Measurements from ENCODE around the gene ARL8B. TPM values are rescaled to one million over a fixed set of nuclear protein-coding genes. Genes with fewer than 3 reads are reported as not detected.

The ARL8B gene
- total and polyA plus RNA-seq, 9 of the 15 experiments (the other 6 are each of a cell fraction or from before 2014, with no cell fraction given): 28.5 to 99.4 (median 77.2) TPM

GRCh38 chr3:5136211-5136918 is 14.3 kb downstream of the ARL8B start:
- Histone ChIP-seq H3K4me1 (replicated peaks in 1 of 2; ENCODE audit: control insufficient read depth in 2 of 2, insufficient read depth in 2 of 2, low read length in 2 of 2) (0 out of 5 replicates have a peak, but pooled peaks cover 0 to 7% of the 10 kb centered on the region in 2 experiments), H3K9me3 (replicated peaks; ENCODE audit: control insufficient read depth, insufficient read depth, low read depth, low read length) (no peaks in the 10 kb centered on the region), H3K4me3 (no peak overlapping the region), H3K79me2 (ENCODE audit: control insufficient read depth, insufficient read depth, low read length) (peaks cover 95% of the 10 kb centered on the region), H3K9ac (ENCODE audit: insufficient read depth in 1 of 2, low read depth in 2 of 2, low read length in 2 of 2) (no peak overlapping the region), H3K36me3 (ENCODE audit: control insufficient read depth, insufficient read depth, low read length) (peaks cover 5% of the 10 kb centered on the region; the same call in 2 of the 3 replicates), H3K4me2 (ENCODE audit: insufficient read depth, low read length) (no peak overlapping the region), H3K27ac (ENCODE audit: extremely low read depth, low read depth, low read length) (no peak overlapping the region), H3K27me3 (ENCODE audit: control insufficient read depth in 2 of 2, insufficient read depth in 2 of 2, low read length in 2 of 2) (no peaks in the 10 kb centered on the region), H3K9me1 (ENCODE audit: control insufficient read depth, insufficient read depth, low read length) (no peaks in the 10 kb centered on the region), H4K20me1 (replicated peaks; ENCODE audit: control insufficient read depth, insufficient read depth, low read length) (peaks cover 26% of the 10 kb centered on the region), H2AFZ (ENCODE audit: low read depth, low read length) (no peak overlapping the region)
- ChIA-PET CTCF (ENCODE audit: low intra/inter-chr PET ratio) (interaction anchor here (0.7 kb wide), 1 partner anchor 14 kb away, joined by 5 read pairs; no protein-coding TSS in a partner anchor), POLR2A (interaction anchor here (0.7 to 0.9 kb wide), 2 partner anchors 12 kb away, joined by 3 read pairs; no protein-coding TSS in a partner anchor)
- intact Hi-C loops (cut with micrococcal nuclease) (loop anchor here (2.0 to 10.0 kb wide), 2 partner anchors 58 to 288 kb away; no protein-coding TSS in a partner anchor), in situ Hi-C loops (cut with MboI) (no loop called here)
- 48% methylated on average over 6 of the region's 6 CpGs for WGBS (ENCODE audit: insufficient coverage, low coverage, missing lambda C conversion rate)
- FAIRE-seq (peak; percentile 19), DNase-seq (ENCODE audit: extremely low read depth in 1 of 4, low spot score in 3 of 4) (peak in 2 of 4 experiments; percentile 52 to 55), ATAC-seq (peak; percentile 78)
- BruUV-seq (replicated peaks): no TSS peak
- TF ChIP-seq FOXJ3 (CRISPR knock-in tag; IDR thresholded peaks at IDR 0.05): no peak
- TF ChIP-seq SMAD1 (IDR thresholded peaks at IDR 0.05; ENCODE audit: low read depth, low read length, partially characterized antibody): no peak
- TF ChIP-seq ZNF263 (CRISPR knock-in tag; IDR thresholded peaks at IDR 0.05; ENCODE audit: borderline replicate concordance): no peak
- 0 out of 2 replicates have a peak, but pooled peaks have one; percentile 10 for TF ChIP-seq JUND (IDR thresholded peaks at IDR 0.05; ENCODE audit: borderline replicate concordance, low read depth, low read length)
- no peak for TF ChIP-seq JUND (tag; IDR thresholded peaks at IDR 0.05; ENCODE audit: borderline replicate concordance, low read depth, low read length)
- TF ChIP-seq ZBTB12 (CRISPR knock-in tag; IDR thresholded peaks at IDR 0.05): no peak
- TF ChIP-seq FOXK1 (CRISPR knock-in tag; IDR thresholded peaks at IDR 0.05; ENCODE audit: borderline replicate concordance): no peak
- TF ChIP-seq SMARCA4 (IDR thresholded peaks at IDR 0.05): no peak; the same call in 1 of the 2 replicates
- TF ChIP-seq CTCFL (IDR thresholded peaks at IDR 0.05; ENCODE audit: borderline replicate concordance, insufficient read depth, low read depth, low read length, poor library complexity, severe bottlenecking): peak; percentile 16
- no peak for TF ChIP-seq POLR2AphosphoS5 (IDR thresholded peaks at IDR 0.05; ENCODE audit: control insufficient read depth, insufficient read depth, low read depth, low read length)
- TF ChIP-seq PHTF2 (CRISPR knock-in tag; IDR thresholded peaks at IDR 0.05): no peak
- TF ChIP-seq RBM25 (IDR thresholded peaks at IDR 0.05; ENCODE audit: low read depth, low read length, severe bottlenecking): no peak
- TF ChIP-seq ZC3H8 (IDR thresholded peaks at IDR 0.05): no peak
- TF ChIP-seq TCF7 (IDR thresholded peaks at IDR 0.05; ENCODE audit: borderline replicate concordance): no peak
- no peak for TF ChIP-seq ZSCAN32 (CRISPR knock-in tag; IDR thresholded peaks at IDR 0.05)
- no peak for TF ChIP-seq SRSF9 (IDR thresholded peaks at IDR 0.05; ENCODE audit: borderline replicate concordance, low read depth, low read length)
- no peak for TF ChIP-seq RBM22 (IDR thresholded peaks at IDR 0.05; ENCODE audit: low read depth, low read length, poor library complexity, severe bottlenecking)
- no peak for TF ChIP-seq SNRNP70 (optimal IDR thresholded peaks at IDR 0.05; ENCODE audit: low read depth, low read length)
- no peak for TF ChIP-seq PTBP1 (IDR thresholded peaks at IDR 0.05; ENCODE audit: low read depth, low read length)
- no peak for TF ChIP-seq BRCA1 (IDR thresholded peaks at IDR 0.05)
- TF ChIP-seq BRCA1 (CRISPR knock-in tag; IDR thresholded peaks at IDR 0.05): no peak

All from K562 (cell line).